ENCODE results near the gene FARS2. TPM values are rescaled to one million over a fixed set of nuclear protein-coding genes. Genes with fewer than 3 reads are reported as not detected.
A peak's percentile ranks its signal among the peaks of the same experiment; 100 is the strongest.

The FARS2 gene
- total and polyA plus RNA-seq, 7 experiments from 2014 or later: 16.2 to 28.1 (median 20.8) TPM

- no peaks in the 10 kb centered on the region for H3K36me3 ChIP-seq (ENCODE audit: control insufficient read depth in 2 of 3, insufficient read depth in 3 of 3, low read length in 3 of 3)
- H3K27me3 Mint-ChIP-seq: no peaks in the 10 kb centered on the region
- ATAC-seq (no peak), DNase-seq (no peak)
- peaks cover 0 to 18% (median 9%) of the 10 kb centered on the region in 5 donors for H3K36me3 Mint-ChIP-seq
- H3K4me1 ChIP-seq (ENCODE audit: control insufficient read depth in 2 of 2, insufficient read depth in 2 of 2, low read length in 2 of 2): peaks cover 0 to 22% of the 10 kb centered on the region in 2 donors
- no peak overlapping the region for H3K27ac Mint-ChIP-seq
- H3K4me3 Mint-ChIP-seq: no peak overlapping the region
- H3K4me3 ChIP-seq (ENCODE audit: low read length): no peak overlapping the region
- no peak overlapping the region for H3K27ac ChIP-seq (ENCODE audit: low read depth, low read length)
- peaks cover 0 to 3% (median 0%) of the 10 kb centered on the region in 11 donors for H3K9me3 Mint-ChIP-seq
- POLR2A ChIA-PET: interaction anchor here (1.4 kb wide), 1 partner anchor 10 kb away, joined by 4 read pairs; no protein-coding TSS in a partner anchor
- intact Hi-C loops (cut with micrococcal nuclease): no loop called here
- CTCF ChIA-PET: no interaction called here
- peaks cover 23 to 72% (median 54%) of the 10 kb centered on the region in 7 donors for H3K4me1 Mint-ChIP-seq
- no peaks in the 10 kb centered on the region for H3K9me3 ChIP-seq (ENCODE audit: control insufficient read depth in 2 of 3, low read length in 3 of 3)
- H3K27me3 ChIP-seq (ENCODE audit: control insufficient read depth in 2 of 2, insufficient read depth in 2 of 2, low read length in 2 of 2): no peaks in the 10 kb centered on the region
These were observed 413.4 kb downstream of the FARS2 start for GRCh38 chr6:5674721-5675120.

- H3K27ac Mint-ChIP-seq: no peak overlapping the region
- CTCF ChIA-PET: no interaction called here
- ATAC-seq (no peak), DNase-seq (no peak)
- peaks cover 19 to 72% (median 52%) of the 10 kb centered on the region in 7 donors for H3K4me1 Mint-ChIP-seq
- Histone ChIP-seq H3K27me3 (ENCODE audit: control insufficient read depth in 2 of 2, insufficient read depth in 2 of 2, low read length in 2 of 2) (no peaks in the 10 kb centered on the region), H3K36me3 (ENCODE audit: control insufficient read depth in 2 of 3, insufficient read depth in 3 of 3, low read length in 3 of 3) (no peaks in the 10 kb centered on the region), H3K9me3 (ENCODE audit: control insufficient read depth in 2 of 3, low read length in 3 of 3) (no peaks in the 10 kb centered on the region), H3K4me3 (ENCODE audit: low read length) (no peak overlapping the region), H3K27ac (ENCODE audit: low read depth, low read length) (no peak overlapping the region), H3K4me1 (ENCODE audit: control insufficient read depth in 2 of 2, insufficient read depth in 2 of 2, low read length in 2 of 2) (peaks cover 0 to 17% of the 10 kb centered on the region in 2 donors)
- no peak overlapping the region for H3K4me3 Mint-ChIP-seq
- peaks cover 0 to 21% (median 6%) of the 10 kb centered on the region in 5 donors for H3K36me3 Mint-ChIP-seq
- intact Hi-C loops (cut with micrococcal nuclease): no loop called here
- POLR2A ChIA-PET: no interaction called here
- H3K9me3 Mint-ChIP-seq: peaks cover 0 to 3% (median 0%) of the 10 kb centered on the region in 11 donors
- H3K27me3 Mint-ChIP-seq: no peaks in the 10 kb centered on the region
These were observed 415.4 kb downstream of the FARS2 start for GRCh38 chr6:5676701-5677100.

GRCh38 chr6:5677219-5678000 lies 416.1 kb downstream of the FARS2 start:
- no peak overlapping the region for H3K4me3 Mint-ChIP-seq
- Histone ChIP-seq H3K36me3 (ENCODE audit: control insufficient read depth in 2 of 3, insufficient read depth in 3 of 3, low read length in 3 of 3) (no peaks in the 10 kb centered on the region), H3K27ac (ENCODE audit: low read depth, low read length) (no peak overlapping the region), H3K4me1 (ENCODE audit: control insufficient read depth in 2 of 2, insufficient read depth in 2 of 2, low read length in 2 of 2) (peaks cover 0 to 16% of the 10 kb centered on the region in 2 donors), H3K4me3 (ENCODE audit: low read length) (no peak overlapping the region), H3K9me3 (ENCODE audit: control insufficient read depth in 2 of 3, low read length in 3 of 3) (no peaks in the 10 kb centered on the region), H3K27me3 (ENCODE audit: control insufficient read depth in 2 of 2, insufficient read depth in 2 of 2, low read length in 2 of 2) (no peaks in the 10 kb centered on the region)
- intact Hi-C loops (cut with micrococcal nuclease): no loop called here
- peaks cover 0 to 18% (median 3%) of the 10 kb centered on the region in 5 donors for H3K36me3 Mint-ChIP-seq
- peak overlapping the region in 2 of 9 donors; percentile 13 to 48 for H3K27ac Mint-ChIP-seq
- peaks cover 18 to 68% (median 45%) of the 10 kb centered on the region in 7 donors for H3K4me1 Mint-ChIP-seq
- no peak for ATAC-seq
- peaks cover 0 to 3% (median 0%) of the 10 kb centered on the region in 11 donors for H3K9me3 Mint-ChIP-seq
- DNase-seq: no peak
- ChIA-PET CTCF (no interaction called here), POLR2A (no interaction called here)
- no peaks in the 10 kb centered on the region for H3K27me3 Mint-ChIP-seq

GRCh38 chr6:5679270-5679669 lies 418.0 kb downstream of the FARS2 start:
- ChIA-PET POLR2A (interaction anchor here (1.5 to 1.9 kb wide), 2 partner anchors 11 to 15 kb away, joined by 3 to 4 read pairs; no protein-coding TSS in a partner anchor), CTCF (interaction anchor here (1.3 kb wide), 1 partner anchor 8 kb away, joined by 4 read pairs; no protein-coding TSS in a partner anchor)
- Mint-ChIP-seq H3K27ac (peak overlapping the region in 6 of 9 donors; percentile 2 to 81 (median 32)), H3K36me3 (peaks cover 3 to 30% (median 14%) of the 10 kb centered on the region in 5 donors), H3K4me1 (peaks cover 18 to 53% (median 45%) of the 10 kb centered on the region in 7 donors), H3K4me3 (peak overlapping the region in 3 of 10 donors; percentile 41 to 51 (median 50)), H3K9me3 (peaks cover 0 to 12% (median 5%) of the 10 kb centered on the region in 11 donors), H3K27me3 (no peaks in the 10 kb centered on the region)
- peaks cover 0 to 4% (median 0%) of the 10 kb centered on the region in 3 experiments for H3K9me3 ChIP-seq (ENCODE audit: control insufficient read depth in 2 of 3, low read length in 3 of 3)
- no peak overlapping the region for H3K4me3 ChIP-seq (ENCODE audit: low read length)
- DNase-seq (no peak), ATAC-seq (no peak)
- peaks cover 0 to 16% of the 10 kb centered on the region in 2 donors for H3K4me1 ChIP-seq (ENCODE audit: control insufficient read depth in 2 of 2, insufficient read depth in 2 of 2, low read length in 2 of 2)
- H3K27me3 ChIP-seq (ENCODE audit: control insufficient read depth in 2 of 2, insufficient read depth in 2 of 2, low read length in 2 of 2): no peaks in the 10 kb centered on the region
- H3K27ac ChIP-seq (ENCODE audit: low read depth, low read length): no peak overlapping the region
- intact Hi-C loops (cut with micrococcal nuclease): no loop called here
- no peaks in the 10 kb centered on the region for H3K36me3 ChIP-seq (ENCODE audit: control insufficient read depth in 2 of 3, insufficient read depth in 3 of 3, low read length in 3 of 3)

DNA sequence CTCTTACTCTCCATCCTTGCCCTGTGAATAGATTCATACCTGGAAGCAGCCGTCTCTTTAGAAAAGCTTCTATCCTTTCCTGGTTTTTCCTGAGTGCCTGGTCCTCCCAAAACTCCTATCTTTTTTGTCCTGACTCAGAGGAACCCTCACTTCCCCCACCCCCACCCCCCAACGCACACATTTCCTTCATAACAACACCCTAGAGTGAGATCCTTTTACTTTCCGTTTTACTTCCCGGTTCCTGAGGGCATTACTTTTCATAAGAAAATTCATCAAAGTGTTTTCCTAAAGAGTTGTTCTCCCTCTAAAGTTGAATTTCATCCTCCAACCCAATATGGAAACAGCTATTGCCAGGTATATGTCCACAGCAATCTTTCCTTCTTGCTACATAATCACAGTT lies 418.4 kb downstream of the FARS2 start:
- Mint-ChIP-seq H3K27ac (peak overlapping the region in 5 of 9 donors; percentile 2 to 73 (median 27)), H3K4me3 (peak overlapping the region in 4 of 10 donors; percentile 41 to 51 (median 49)), H3K27me3 (no peaks in the 10 kb centered on the region), H3K9me3 (peaks cover 0 to 12% (median 5%) of the 10 kb centered on the region in 11 donors), H3K36me3 (peaks cover 3 to 33% (median 18%) of the 10 kb centered on the region in 5 donors), H3K4me1 (peaks cover 17 to 49% (median 45%) of the 10 kb centered on the region in 7 donors)
- ChIA-PET CTCF (interaction anchor here (1.3 kb wide), 1 partner anchor 8 kb away, joined by 4 read pairs; no protein-coding TSS in a partner anchor), POLR2A (interaction anchor here (1.5 to 1.9 kb wide), 2 partner anchors 12 to 14 kb away, joined by 3 to 4 read pairs; no protein-coding TSS in a partner anchor)
- no peak for DNase-seq
- H3K27me3 ChIP-seq (ENCODE audit: control insufficient read depth in 2 of 2, insufficient read depth in 2 of 2, low read length in 2 of 2): no peaks in the 10 kb centered on the region
- H3K27ac ChIP-seq (ENCODE audit: low read depth, low read length): no peak overlapping the region
- peaks cover 0 to 16% of the 10 kb centered on the region in 2 donors for H3K4me1 ChIP-seq (ENCODE audit: control insufficient read depth in 2 of 2, insufficient read depth in 2 of 2, low read length in 2 of 2)
- no peaks in the 10 kb centered on the region for H3K36me3 ChIP-seq (ENCODE audit: control insufficient read depth in 2 of 3, insufficient read depth in 3 of 3, low read length in 3 of 3)
- H3K9me3 ChIP-seq (ENCODE audit: control insufficient read depth in 2 of 3, low read length in 3 of 3): peaks cover 0 to 4% (median 0%) of the 10 kb centered on the region in 3 experiments
- ATAC-seq: no peak
- no peak overlapping the region for H3K4me3 ChIP-seq (ENCODE audit: low read length)
- intact Hi-C loops (cut with micrococcal nuclease): no loop called here

DNA sequence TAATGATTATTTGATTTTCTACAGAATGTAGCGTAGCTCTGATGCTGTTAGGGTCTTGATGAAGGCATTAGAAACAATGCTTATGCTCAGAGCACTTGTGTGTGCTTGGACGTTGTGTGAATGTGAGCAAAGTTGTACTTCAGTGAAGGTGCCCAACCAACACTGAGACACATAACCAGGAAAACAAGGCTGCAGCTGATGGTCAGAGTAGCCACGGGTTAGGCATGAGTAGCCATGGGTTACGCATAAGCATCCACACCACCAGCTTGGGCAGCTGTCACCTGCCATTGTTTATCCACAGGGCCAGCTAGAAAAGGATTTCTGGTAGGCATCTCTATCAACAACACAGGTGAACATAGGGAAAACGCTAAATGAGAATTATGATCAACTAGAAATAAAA lies 418.8 kb downstream of the FARS2 start:
- no peak for DNase-seq
- Histone ChIP-seq H3K27ac (ENCODE audit: low read depth, low read length) (no peak overlapping the region), H3K9me3 (ENCODE audit: control insufficient read depth in 2 of 3, low read length in 3 of 3) (peaks cover 0 to 4% (median 0%) of the 10 kb centered on the region in 3 experiments), H3K4me3 (ENCODE audit: low read length) (no peak overlapping the region), H3K4me1 (ENCODE audit: control insufficient read depth in 2 of 2, insufficient read depth in 2 of 2, low read length in 2 of 2) (peaks cover 0 to 16% of the 10 kb centered on the region in 2 donors), H3K27me3 (ENCODE audit: control insufficient read depth in 2 of 2, insufficient read depth in 2 of 2, low read length in 2 of 2) (no peaks in the 10 kb centered on the region), H3K36me3 (ENCODE audit: control insufficient read depth in 2 of 3, insufficient read depth in 3 of 3, low read length in 3 of 3) (no peaks in the 10 kb centered on the region)
- intact Hi-C loops (cut with micrococcal nuclease): no loop called here
- H3K27me3 Mint-ChIP-seq: no peaks in the 10 kb centered on the region
- no peak for ATAC-seq
- ChIA-PET CTCF (interaction anchor here (1.3 kb wide), 1 partner anchor 9 kb away, joined by 4 read pairs; no protein-coding TSS in a partner anchor), POLR2A (interaction anchor here (1.9 kb wide), 1 partner anchor 12 kb away, joined by 4 read pairs; no protein-coding TSS in a partner anchor)
- H3K9me3 Mint-ChIP-seq: peaks cover 0 to 12% (median 5%) of the 10 kb centered on the region in 11 donors
- peak overlapping the region in 4 of 9 donors; percentile 2 to 73 (median 32) for H3K27ac Mint-ChIP-seq
- peaks cover 15 to 48% (median 45%) of the 10 kb centered on the region in 7 donors for H3K4me1 Mint-ChIP-seq
- H3K4me3 Mint-ChIP-seq: peak overlapping the region in 2 of 10 donors; percentile 41 to 50
- H3K36me3 Mint-ChIP-seq: peaks cover 3 to 34% (median 22%) of the 10 kb centered on the region in 5 donors

All from naive thymus-derived CD4-positive, alpha-beta T cell (primary cell).